IPS-NIHi7 (cell line): ENCODE data around the gene DMC1.
A peak's percentile ranks its signal among the peaks of the same experiment; 100 is the strongest.
"Not testable (repeated sequence)": the region's sequence is repeated elsewhere in the genome, so short reads cannot be mapped to it uniquely, and the experiment has no call there.

Experiments
- DNase-seq: peaks from one replicate; pipeline ENCODE4 v3.0.0; 2012; ENCODE audit warnings: mixed read lengths; ENCODE audit errors: extremely low spot score

Gene DMC1

GRCh38 chr22:38569972-38570778, at the start of gene DMC1:
TSS of gene DMC1 (minus strand) at chr22:38570183. CDS start at chr22:38568256, 1,927 bp downstream.
- peak; percentile 100 for DNase-seq

- no peak for DNase-seq
Measured at GRCh38 chr22:38618682-38619081, 48.7 kb upstream of the DMC1 start.

GRCh38 chr22:38618258-38618657, 48.3 kb upstream of the DMC1 start:
- DNase-seq, result no peak

GRCh38 chr22:38615064-38615405, 45.1 kb upstream of the DMC1 start:
- DNase-seq, result not testable (repeated sequence)

- no peak for DNase-seq
Measured at GRCh38 chr22:38614332-38615063, 44.5 kb upstream of the DMC1 start.

GRCh38 chr22:38613588-38613987, 43.6 kb upstream of the DMC1 start:
- DNase-seq, result no peak

GRCh38 chr22:38612217-38613006, 42.4 kb upstream of the DMC1 start:
- no peak for DNase-seq

- DNase-seq, result no peak
Measured at GRCh38 chr22:38611559-38611958, 41.6 kb upstream of the DMC1 start.

GRCh38 chr22:38610234-38610633, 40.3 kb upstream of the DMC1 start:
- DNase-seq, result no peak

- no peak for DNase-seq
Measured at GRCh38 chr22:38608992-38609750, 39.2 kb upstream of the DMC1 start.

- DNase-seq, result no peak
Measured at GRCh38 chr22:38607680-38608079, 37.7 kb upstream of the DMC1 start.

- no peak for DNase-seq
Measured at GRCh38 chr22:38602166-38602565, 32.2 kb upstream of the DMC1 start.

GRCh38 chr22:38601221-38601764, 31.3 kb upstream of the DMC1 start:
- DNase-seq, result no peak

GRCh38 chr22:38599466-38599865, 29.5 kb upstream of the DMC1 start:
- no peak for DNase-seq

GRCh38 chr22:38582923-38583322, 12.9 kb upstream of the DMC1 start:
- not testable (repeated sequence) for DNase-seq

GRCh38 chr22:38578505-38578904, 8.5 kb upstream of the DMC1 start:
- no peak for DNase-seq

GRCh38 chr22:38572065-38572464, 2.1 kb upstream of the DMC1 start:
- DNase-seq, result peak; percentile 48

- peak; percentile 51 for DNase-seq
Measured at GRCh38 chr22:38570779-38571364, 889 bp upstream of the DMC1 start.

GRCh38 chr22:38569181-38569971, 607 bp downstream of the DMC1 start:
- peak; percentile 34 for DNase-seq
